ENCODE measurements around the gene AUP1. TPM values are rescaled to one million over a fixed set of nuclear protein-coding genes. Genes with fewer than 3 reads are reported as not detected.
A peak's percentile ranks its signal among the peaks of the same experiment; 100 is the strongest.

Gene AUP1
- total RNA-seq, 4 donors from 2014 or later: 120 to 157 (median 146) TPM

GRCh38 chr2:74551942-74552913 lies 22.7 kb upstream of the AUP1 start:
- TF ChIP-seq CTCF (IDR thresholded peaks at IDR 0.05): no peak
- ATAC-seq (ENCODE audit: low FRiP score): no peak
- no peak for DNase-seq (ENCODE audit: low spot score)

DNA sequence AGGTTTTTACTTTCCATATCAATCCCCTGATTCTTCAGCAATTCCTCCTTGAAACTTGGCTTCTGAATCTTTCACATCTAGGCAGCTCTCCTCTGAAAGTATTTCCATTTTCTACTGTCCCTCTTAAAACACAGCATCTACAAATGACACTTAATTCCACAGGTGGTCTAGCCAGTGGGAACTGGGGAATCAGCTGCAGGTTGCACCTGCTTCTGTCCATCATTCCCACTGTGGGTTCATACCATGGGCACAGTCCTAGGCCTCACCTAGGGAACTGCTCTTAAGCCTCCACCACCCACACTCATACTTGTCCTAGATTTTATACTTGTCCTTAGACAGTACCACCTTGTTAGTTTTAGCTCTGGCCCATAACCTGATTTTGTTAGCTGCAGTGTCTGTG lies 22.0 kb upstream of the AUP1 start:
- no peak for ATAC-seq (ENCODE audit: low FRiP score)

GRCh38 chr2:74550231-74550630 lies 20.7 kb upstream of the AUP1 start:
- no peak for DNase-seq (ENCODE audit: low spot score)
- TF ChIP-seq CTCF (IDR thresholded peaks at IDR 0.05): no peak
- no peak for ATAC-seq (ENCODE audit: low FRiP score)

More for the DNA sequence above, 22.0 kb upstream of the AUP1 start:
- TF ChIP-seq CTCF (IDR thresholded peaks at IDR 0.05): no peak
- DNase-seq (ENCODE audit: low spot score): no peak

DNA sequence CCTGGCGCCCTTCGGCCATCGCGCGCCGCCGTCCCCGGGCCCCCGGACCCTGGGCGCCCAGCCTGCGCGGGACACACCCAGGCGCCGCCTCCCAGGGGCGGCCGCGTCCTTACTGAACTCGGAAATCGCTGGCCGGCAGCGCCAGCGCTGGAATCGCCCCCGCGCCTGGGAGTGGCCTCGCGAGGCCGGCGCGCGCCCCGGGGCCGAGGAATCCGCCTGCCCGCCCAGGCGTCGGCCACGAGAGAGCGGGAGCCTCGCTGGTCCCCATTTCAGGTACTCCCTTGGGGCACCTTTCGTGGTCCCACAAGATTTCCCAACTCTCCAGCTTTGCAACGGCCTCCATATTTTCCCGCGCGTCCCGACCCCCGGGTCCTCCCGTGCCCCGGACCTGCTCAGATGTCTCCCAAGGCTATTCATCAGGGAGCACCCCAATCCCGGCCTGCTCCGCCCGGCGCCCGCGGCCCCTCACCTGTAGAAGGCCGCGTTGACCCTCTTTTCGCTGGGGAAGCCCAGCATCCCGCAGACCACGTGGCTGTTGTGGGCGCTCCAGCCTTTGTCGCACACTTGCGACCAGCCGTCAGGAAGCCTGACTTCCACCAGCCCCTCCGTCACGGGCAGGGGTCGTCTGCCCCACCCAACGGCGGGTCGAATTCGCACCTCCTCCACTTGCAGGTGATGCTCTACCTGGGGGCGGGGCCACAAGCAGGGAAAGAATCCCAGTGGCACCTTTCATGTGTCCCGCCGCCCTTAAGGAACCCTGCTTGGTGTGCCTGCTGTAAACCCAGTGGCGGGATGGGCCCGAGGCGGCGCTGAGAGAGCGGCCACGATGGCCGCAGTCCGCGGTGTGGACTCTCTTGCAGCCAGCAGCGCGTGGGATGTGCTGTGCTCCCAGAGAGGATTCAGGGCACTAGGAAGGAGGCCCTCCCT lies 19.7 kb upstream of the AUP1 start:
- DNase-seq (ENCODE audit: low spot score): no peak
- ATAC-seq (ENCODE audit: low FRiP score): peak; percentile 79
- no peak for TF ChIP-seq CTCF (IDR thresholded peaks at IDR 0.05)

DNA sequence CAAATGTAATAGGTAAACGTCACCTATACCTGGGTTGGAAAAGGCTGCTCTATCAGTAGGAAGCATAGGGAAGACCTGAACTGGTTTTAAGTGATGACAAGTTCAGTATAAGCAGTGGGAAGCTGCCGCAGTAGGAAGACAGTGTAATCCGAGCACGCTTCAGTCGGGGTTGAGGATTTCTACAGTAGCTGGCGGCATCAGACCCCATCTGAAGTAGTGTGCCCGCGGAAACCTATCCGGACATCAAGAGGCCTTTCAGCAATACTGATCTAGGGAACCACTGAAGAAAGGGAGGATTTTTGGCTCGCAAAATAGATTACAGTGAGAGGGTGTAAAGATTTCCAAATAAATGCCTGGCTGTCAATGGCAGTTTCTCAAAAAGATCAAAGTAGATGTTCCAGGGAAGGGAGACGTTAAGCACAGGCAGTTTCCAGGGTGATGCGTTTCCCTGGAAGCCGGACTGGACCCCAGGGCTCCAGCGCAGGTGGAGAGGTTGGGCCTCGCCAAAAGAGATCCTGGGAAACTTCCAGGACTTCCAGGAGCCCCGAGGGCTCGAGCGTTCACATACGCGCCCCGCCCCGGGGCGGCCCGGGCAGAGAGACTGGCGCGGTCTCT lies 18.9 kb upstream of the AUP1 start:
- TF ChIP-seq CTCF (IDR thresholded peaks at IDR 0.05): no peak
- ATAC-seq (ENCODE audit: low FRiP score): peak; percentile 49
- no peak for DNase-seq (ENCODE audit: low spot score)

- ATAC-seq (ENCODE audit: low FRiP score): no peak
- DNase-seq (ENCODE audit: low spot score): no peak
- TF ChIP-seq CTCF (IDR thresholded peaks at IDR 0.05): no peak
Observed at GRCh38 chr2:74546004-74546403, 16.5 kb upstream of the AUP1 start.

All from omental fat pad (tissue), 4 donors.